ENCODE results near the gene FAR2. TPM values are rescaled to one million over a fixed set of nuclear protein-coding genes. Genes with fewer than 3 reads are reported as not detected.

Gene FAR2
- polyA plus RNA-seq, 3 donors = 14.8 to 38.0 (median 35.8) TPM

- peaks cover 0 to 7% (median 2%) of the 10 kb centered on the region in 7 donors for H3K9me3 Mint-ChIP-seq
- no peak overlapping the region for H3K4me3 Mint-ChIP-seq
- peak in 2 of 3 donors; percentile 34 to 43 for DNase-seq
- Histone ChIP-seq H2AFZ (ENCODE audit: insufficient read depth, low read depth, low read length, poor library complexity, severe bottlenecking) (no peak overlapping the region), H3K4me1 (ENCODE audit: control insufficient read depth in 1 of 2, insufficient read depth in 2 of 2, low read length in 2 of 2) (peaks cover 7 to 12% of the 10 kb centered on the region in 2 donors), H3K27me3 (ENCODE audit: control insufficient read depth in 2 of 2, insufficient read depth in 2 of 2, low read length in 2 of 2) (no peaks in the 10 kb centered on the region), H3K36me3 (replicated peaks in 1 of 2; ENCODE audit: control insufficient read depth in 1 of 2, insufficient read depth in 2 of 2, low read length in 2 of 2) (no peaks in the 10 kb centered on the region), H3K9ac (ENCODE audit: insufficient read depth, low read length, poor library complexity, severe bottlenecking) (no peak overlapping the region), H4K20me1 (ENCODE audit: insufficient read depth, low read length) (no peaks in the 10 kb centered on the region), H3K4me2 (replicated peaks; ENCODE audit: extremely low read depth, low read length, poor library complexity, severe bottlenecking) (no peak overlapping the region), H3K27ac (ENCODE audit: low read depth in 1 of 2, low read length in 2 of 2) (peak overlapping the region in 1 of 2 donors; percentile 22), H3K79me2 (ENCODE audit: insufficient read depth, low read length) (no peaks in the 10 kb centered on the region), H3K9me3 (replicated peaks in 1 of 2; ENCODE audit: control insufficient read depth in 1 of 2, insufficient read depth in 1 of 2, low read length in 2 of 2) (peaks cover 0 to 6% of the 10 kb centered on the region in 2 donors), H3K4me3 (replicated peaks in 1 of 3; ENCODE audit: low read depth in 2 of 3, low read length in 3 of 3) (no peak overlapping the region)
- peak overlapping the region in 2 of 7 donors; percentile 21 to 45 for H3K27ac Mint-ChIP-seq
- intact Hi-C loops (cut with micrococcal nuclease) = no loop called here
- no peaks in the 10 kb centered on the region for H3K27me3 Mint-ChIP-seq (ENCODE audit: low read depth in 3 of 3)
- no CpG with 5 or more reads among the region's 2 CpGs for whole genome bisulfite sequencing (ENCODE audit: insufficient coverage)
- peaks cover 16% of the 10 kb centered on the region for H3K4me1 Mint-ChIP-seq
- TF ChIP-seq, protein P1, sequence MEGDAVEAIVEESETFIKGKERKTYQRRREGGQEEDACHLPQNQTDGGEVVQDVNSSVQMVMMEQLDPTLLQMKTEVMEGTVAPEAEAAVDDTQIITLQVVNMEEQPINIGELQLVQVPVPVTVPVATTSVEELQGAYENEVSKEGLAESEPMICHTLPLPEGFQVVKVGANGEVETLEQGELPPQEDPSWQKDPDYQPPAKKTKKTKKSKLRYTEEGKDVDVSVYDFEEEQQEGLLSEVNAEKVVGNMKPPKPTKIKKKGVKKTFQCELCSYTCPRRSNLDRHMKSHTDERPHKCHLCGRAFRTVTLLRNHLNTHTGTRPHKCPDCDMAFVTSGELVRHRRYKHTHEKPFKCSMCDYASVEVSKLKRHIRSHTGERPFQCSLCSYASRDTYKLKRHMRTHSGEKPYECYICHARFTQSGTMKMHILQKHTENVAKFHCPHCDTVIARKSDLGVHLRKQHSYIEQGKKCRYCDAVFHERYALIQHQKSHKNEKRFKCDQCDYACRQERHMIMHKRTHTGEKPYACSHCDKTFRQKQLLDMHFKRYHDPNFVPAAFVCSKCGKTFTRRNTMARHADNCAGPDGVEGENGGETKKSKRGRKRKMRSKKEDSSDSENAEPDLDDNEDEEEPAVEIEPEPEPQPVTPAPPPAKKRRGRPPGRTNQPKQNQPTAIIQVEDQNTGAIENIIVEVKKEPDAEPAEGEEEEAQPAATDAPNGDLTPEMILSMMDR (IDR thresholded peaks at IDR 0.05) = no peak
- peaks cover 4 to 15% of the 10 kb centered on the region in 2 donors for H3K36me3 Mint-ChIP-seq
Measured at GRCh38 chr12:29223426-29223825, 74.3 kb downstream of the FAR2 start.

DNA sequence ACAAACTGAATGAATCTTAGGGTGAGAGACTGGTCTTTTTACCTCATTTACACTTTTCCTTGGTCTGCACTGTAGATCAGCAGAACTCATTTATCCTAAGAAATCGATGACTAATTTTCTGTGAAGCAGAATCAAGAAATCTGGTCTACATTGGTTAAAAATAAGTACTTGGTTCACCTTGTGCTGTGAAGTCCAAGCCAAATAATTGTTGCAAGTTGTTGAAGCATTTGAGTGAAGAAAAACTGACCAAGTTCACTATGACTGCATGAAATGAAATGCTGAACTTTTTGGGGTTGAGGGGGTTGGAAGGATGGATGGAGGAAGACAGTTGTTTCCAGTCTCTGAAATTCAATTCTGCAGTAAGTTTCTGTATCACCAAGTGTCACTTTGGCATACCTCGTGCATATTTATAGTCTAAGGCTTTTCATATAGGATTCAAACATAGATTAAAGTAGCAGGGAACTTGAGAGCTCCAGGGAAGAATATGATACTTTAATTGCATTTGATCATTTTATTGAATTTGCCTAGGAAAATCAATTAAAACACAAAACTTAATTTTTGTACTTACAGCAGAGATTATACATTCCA, 75.0 kb downstream of the FAR2 start:
- Histone ChIP-seq H3K4me1 (ENCODE audit: control insufficient read depth in 1 of 2, insufficient read depth in 2 of 2, low read length in 2 of 2) (peaks cover 7 to 12% of the 10 kb centered on the region in 2 donors), H3K4me2 (replicated peaks; ENCODE audit: extremely low read depth, low read length, poor library complexity, severe bottlenecking) (no peak overlapping the region), H2AFZ (ENCODE audit: insufficient read depth, low read depth, low read length, poor library complexity, severe bottlenecking) (no peak overlapping the region), H3K36me3 (replicated peaks in 1 of 2; ENCODE audit: control insufficient read depth in 1 of 2, insufficient read depth in 2 of 2, low read length in 2 of 2) (no peaks in the 10 kb centered on the region), H3K79me2 (ENCODE audit: insufficient read depth, low read length) (no peaks in the 10 kb centered on the region), H3K9ac (ENCODE audit: insufficient read depth, low read length, poor library complexity, severe bottlenecking) (no peak overlapping the region), H3K4me3 (replicated peaks in 1 of 3; ENCODE audit: low read depth in 2 of 3, low read length in 3 of 3) (no peak overlapping the region), H3K27me3 (ENCODE audit: control insufficient read depth in 2 of 2, insufficient read depth in 2 of 2, low read length in 2 of 2) (no peaks in the 10 kb centered on the region), H4K20me1 (ENCODE audit: insufficient read depth, low read length) (no peaks in the 10 kb centered on the region), H3K9me3 (replicated peaks in 1 of 2; ENCODE audit: control insufficient read depth in 1 of 2, insufficient read depth in 1 of 2, low read length in 2 of 2) (peaks cover 0 to 6% of the 10 kb centered on the region in 2 donors), H3K27ac (ENCODE audit: low read depth in 1 of 2, low read length in 2 of 2) (peak overlapping the region in 1 of 2 donors; percentile 22)
- no CpG with 5 or more reads among the region's 2 CpGs for WGBS (ENCODE audit: insufficient coverage)
- no peak for DNase-seq
- peaks cover 4 to 15% of the 10 kb centered on the region in 2 donors for H3K36me3 Mint-ChIP-seq
- peak overlapping the region in 1 of 7 donors; percentile 8 for H3K27ac Mint-ChIP-seq
- TF ChIP-seq, protein P1 (IDR thresholded peaks at IDR 0.05) = no peak
- intact Hi-C loops (cut with micrococcal nuclease) = no loop called here
- H3K9me3 Mint-ChIP-seq = peaks cover 0 to 7% (median 2%) of the 10 kb centered on the region in 7 donors
- H3K4me1 Mint-ChIP-seq = peaks cover 16% of the 10 kb centered on the region
- H3K4me3 Mint-ChIP-seq = no peak overlapping the region
- H3K27me3 Mint-ChIP-seq (ENCODE audit: low read depth in 3 of 3) = no peaks in the 10 kb centered on the region

All from CD14-positive monocyte (primary cell).